HUES64 (cell line): ENCODE measurements around the gene RBFOX2.
A peak's percentile ranks its signal among the peaks of the same experiment; 100 is the strongest.
"Not testable (repeated sequence)": the region's sequence is repeated elsewhere in the genome, so short reads cannot be mapped to it uniquely, and the experiment has no call there.

Experiments
- H3K27ac ChIP-seq: 2 replicates; pipeline ENCODE4 v1.7.0; 2013; ENCODE audit warnings: low read depth, low read length, inconsistent platforms
- H3K27me3 ChIP-seq: 2 replicates; pipeline ENCODE4 v1.6.1; 2013; ENCODE audit warnings: mild to moderate bottlenecking, low read length; ENCODE audit not compliant: insufficient read depth
- H3K36me3 ChIP-seq: 2 replicates; pipeline ENCODE4 v1.6.1; 2013; ENCODE audit warnings: mild to moderate bottlenecking, low read length; ENCODE audit not compliant: insufficient read depth
- H3K4me1 ChIP-seq: 2 replicates; pipeline ENCODE4 v1.6.1; 2013; ENCODE audit warnings: mild to moderate bottlenecking, low read length, moderate library complexity; ENCODE audit not compliant: insufficient read depth
- H3K4me3 ChIP-seq: 2 replicates; pipeline ENCODE4 v1.5.1; 2013; ENCODE audit warnings: mild to moderate bottlenecking, low read length, moderate library complexity
- H3K9ac ChIP-seq: 2 replicates; pipeline ENCODE4 v1.6.1; 2013; ENCODE audit warnings: mild to moderate bottlenecking, low read depth, low read length
- H3K9me3 ChIP-seq: 2 replicates; pipeline ENCODE4 v1.6.1; 2013; ENCODE audit warnings: low read depth, low read length; ENCODE audit not compliant: insufficient read depth
- WGBS: fragments of 150-250, 120-280 bp; methylation state at CpG from one replicate; pipeline ENCODE4 v1.1.7; 2013; ENCODE audit warnings: missing lambda C conversion rate; 5-methylcytosine and 5-hydroxymethylcytosine counted together

RBFOX2 gene

DNA sequence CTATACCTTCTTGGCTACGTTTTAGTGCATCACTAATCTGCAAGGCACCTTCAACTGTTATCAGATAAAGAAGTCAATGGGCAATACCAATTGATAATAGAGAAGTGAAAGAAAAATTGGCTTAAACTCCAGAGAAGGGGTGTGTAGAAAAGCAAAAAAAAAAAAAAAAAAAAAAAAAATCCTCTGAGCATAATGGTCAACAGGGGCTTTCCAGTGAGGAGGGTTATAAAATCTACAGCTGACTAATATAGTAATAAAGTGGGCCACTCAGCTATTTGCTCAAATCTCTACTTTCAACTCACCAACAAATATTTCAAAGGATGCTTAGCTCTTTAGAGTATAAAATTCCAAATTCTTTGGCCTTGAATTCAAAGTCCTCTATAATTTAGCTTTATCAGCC, 233.1 kb downstream of the RBFOX2 start:
- Histone ChIP-seq H3K9me3 (peaks cover 4% of the 10 kb centered on the region; the same call in 1 of the 2 replicates), H3K9ac (no peak overlapping the region), H3K27me3 (no peaks in the 10 kb centered on the region), H3K36me3 (peaks cover 10% of the 10 kb centered on the region; the same call in 1 of the 2 replicates), H3K27ac (no peak overlapping the region), H3K4me3 (no peak overlapping the region), H3K4me1 (no peaks in the 10 kb centered on the region)
- 81% methylated on average over 1 of the region's 1 CpG for WGBS

DNA sequence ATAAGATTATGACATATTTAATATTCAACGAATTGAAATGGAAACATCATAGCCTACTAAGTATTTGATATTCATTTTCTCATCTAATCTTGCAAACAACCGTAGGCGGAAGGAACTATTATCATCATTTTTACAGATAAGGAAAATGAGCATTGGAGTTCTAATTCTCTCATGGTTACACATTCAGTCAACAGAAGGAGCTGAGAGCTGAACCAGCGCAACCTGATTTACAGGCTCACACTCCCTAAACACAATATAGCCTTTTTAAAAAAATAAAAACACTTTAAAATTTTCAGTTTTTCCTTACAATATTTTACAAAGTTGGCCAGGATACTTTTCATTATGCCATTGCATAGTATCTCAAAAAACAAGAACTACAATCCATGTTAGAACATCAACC, 236.1 kb downstream of the RBFOX2 start:
- H3K4me1 ChIP-seq = no peaks in the 10 kb centered on the region
- no peaks in the 10 kb centered on the region for H3K27me3 ChIP-seq
- H3K9me3 ChIP-seq = peaks cover 4% of the 10 kb centered on the region; the same call in 1 of the 2 replicates
- H3K4me3 ChIP-seq = no peak overlapping the region
- H3K9ac ChIP-seq = no peak overlapping the region
- 98% methylated on average over 3 of the region's 4 CpGs for whole genome bisulfite sequencing
- H3K27ac ChIP-seq = no peak overlapping the region
- peaks cover 16% of the 10 kb centered on the region for H3K36me3 ChIP-seq

DNA sequence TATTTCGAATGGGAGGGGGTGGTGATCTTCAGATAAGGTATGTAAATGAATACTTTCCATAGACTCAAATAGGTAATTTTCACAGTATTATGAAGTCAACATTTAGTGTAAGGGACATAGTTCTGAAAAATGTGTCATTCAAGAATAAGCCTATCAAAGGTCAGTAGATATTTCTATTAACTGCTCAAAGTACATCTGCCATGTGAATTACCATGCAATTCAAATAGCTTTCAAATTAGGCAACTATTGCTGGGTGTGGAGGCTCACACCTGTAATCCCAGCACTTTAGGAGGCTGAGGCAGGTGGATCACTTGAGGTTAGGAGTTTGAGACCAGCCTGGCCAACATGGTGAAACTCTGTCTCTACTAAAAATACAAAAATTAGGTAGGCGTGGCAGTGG, 236.8 kb downstream of the RBFOX2 start:
- 93% methylated on average over 1 of the region's 2 CpGs for WGBS
- not testable (repeated sequence) for H3K9me3 ChIP-seq, H3K4me1 ChIP-seq, H3K4me3 ChIP-seq, H3K27ac ChIP-seq, H3K9ac ChIP-seq, H3K27me3 ChIP-seq
- H3K36me3 ChIP-seq = peaks cover 13% of the 10 kb centered on the region

DNA sequence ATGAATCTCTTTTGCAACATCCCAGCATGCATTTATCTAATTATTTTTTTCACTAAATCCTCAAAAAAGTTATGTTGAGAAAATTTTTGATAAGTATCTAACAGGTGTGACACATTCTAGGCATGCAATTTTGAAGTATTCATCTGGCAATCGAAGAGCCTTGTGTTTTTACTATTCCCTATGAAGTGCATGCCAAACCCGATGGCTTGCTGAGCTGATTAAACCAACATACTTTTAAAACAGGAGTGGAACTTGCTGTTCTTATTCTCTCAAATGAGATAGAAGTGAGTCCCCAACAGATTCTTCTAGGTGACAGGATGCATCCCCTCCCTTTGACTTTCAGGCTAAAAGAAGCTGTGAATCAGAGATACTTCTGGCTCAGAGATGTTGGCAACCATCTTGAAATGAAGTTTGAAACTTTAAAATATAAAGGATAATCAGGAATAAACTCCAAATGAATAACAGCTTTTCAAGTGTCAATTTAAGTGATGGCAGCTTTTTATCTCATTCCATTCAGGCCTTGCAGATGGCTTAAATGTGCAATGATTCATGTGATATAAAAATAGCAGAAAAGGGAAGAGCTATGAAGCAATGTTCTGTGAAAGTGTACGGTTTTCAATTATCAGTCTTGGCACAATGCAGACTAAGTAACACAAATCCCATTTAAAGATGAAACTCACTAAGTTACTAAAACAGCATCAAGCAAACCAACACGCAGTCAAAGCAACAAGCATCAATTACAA, 243.3 kb downstream of the RBFOX2 start:
- H3K4me1 ChIP-seq = peaks cover 7% of the 10 kb centered on the region; the same call in 1 of the 2 replicates
- no peak overlapping the region for H3K27ac ChIP-seq
- H3K27me3 ChIP-seq = no peaks in the 10 kb centered on the region
- no peak overlapping the region for H3K9ac ChIP-seq
- H3K9me3 ChIP-seq = no peaks in the 10 kb centered on the region
- peaks cover 22% of the 10 kb centered on the region for H3K36me3 ChIP-seq
- 95% methylated on average over 4 of the region's 4 CpGs for WGBS
- no peak overlapping the region for H3K4me3 ChIP-seq

DNA sequence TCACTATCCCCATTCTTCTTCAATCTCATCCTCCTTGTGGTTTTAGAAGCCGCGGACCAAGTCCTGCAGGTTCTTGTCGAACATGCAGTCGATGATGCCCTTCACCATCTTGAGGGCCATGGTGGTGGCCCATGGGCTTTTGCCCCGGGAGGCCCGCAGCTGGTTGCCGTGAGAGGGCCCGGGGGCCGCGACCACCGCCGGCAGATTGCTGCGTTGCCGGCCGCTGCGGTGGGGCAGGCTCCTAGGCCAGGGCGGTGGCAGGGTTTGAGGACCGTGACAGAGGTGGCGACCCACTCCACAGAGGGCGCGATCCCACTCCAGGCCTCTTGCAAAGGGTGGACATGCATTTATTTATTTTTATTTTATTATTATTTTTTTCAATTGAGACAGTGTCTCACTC, 244.0 kb downstream of the RBFOX2 start:
- H3K9ac ChIP-seq = no peak overlapping the region
- no peak overlapping the region for H3K27ac ChIP-seq
- H3K36me3 ChIP-seq = peaks cover 27% of the 10 kb centered on the region
- WGBS = 96% methylated on average over 19 of the region's 21 CpGs
- no peaks in the 10 kb centered on the region for H3K27me3 ChIP-seq
- peaks cover 7% of the 10 kb centered on the region; the same call in 1 of the 2 replicates for H3K4me1 ChIP-seq
- no peaks in the 10 kb centered on the region for H3K9me3 ChIP-seq
- no peak overlapping the region for H3K4me3 ChIP-seq

DNA sequence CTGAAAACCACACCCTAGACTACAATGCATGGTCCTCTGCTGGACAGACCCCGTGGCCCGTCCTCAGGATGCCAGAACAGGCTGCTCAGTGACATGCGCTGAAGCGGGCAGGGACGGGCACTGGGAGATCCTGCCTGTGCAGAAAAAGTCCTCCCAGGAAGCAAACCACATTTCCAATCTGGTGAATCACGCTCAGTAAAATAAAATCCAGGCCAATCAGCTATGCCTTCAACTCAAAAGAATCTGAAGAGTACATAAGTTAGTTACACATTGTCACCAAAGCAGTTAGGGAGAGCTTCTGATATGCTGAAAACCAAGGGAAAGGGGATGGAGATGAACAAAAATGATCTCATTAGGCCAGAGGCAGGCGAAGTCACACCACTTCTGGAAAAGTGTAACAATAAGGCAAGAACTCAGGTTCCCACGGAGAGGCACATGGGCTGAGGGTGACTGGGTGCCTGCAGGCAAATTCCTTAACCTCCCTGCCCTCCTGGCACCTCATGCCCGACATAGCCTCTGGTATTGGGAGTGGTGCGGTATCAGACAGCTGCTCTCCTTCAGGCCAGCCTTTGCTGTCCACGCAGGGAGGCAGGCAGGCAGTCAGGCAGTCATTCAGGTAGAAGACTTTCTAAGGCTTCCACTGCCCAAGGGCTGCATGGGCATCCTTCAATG, 244.5 kb downstream of the RBFOX2 start:
- Histone ChIP-seq H3K4me3 (no peak overlapping the region), H3K9me3 (no peaks in the 10 kb centered on the region), H3K4me1 (peaks cover 7% of the 10 kb centered on the region; the same call in 1 of the 2 replicates), H3K36me3 (peaks cover 27% of the 10 kb centered on the region), H3K27me3 (no peaks in the 10 kb centered on the region), H3K9ac (no peak overlapping the region), H3K27ac (no peak overlapping the region)
- 91% methylated on average over 11 of the region's 11 CpGs for WGBS

DNA sequence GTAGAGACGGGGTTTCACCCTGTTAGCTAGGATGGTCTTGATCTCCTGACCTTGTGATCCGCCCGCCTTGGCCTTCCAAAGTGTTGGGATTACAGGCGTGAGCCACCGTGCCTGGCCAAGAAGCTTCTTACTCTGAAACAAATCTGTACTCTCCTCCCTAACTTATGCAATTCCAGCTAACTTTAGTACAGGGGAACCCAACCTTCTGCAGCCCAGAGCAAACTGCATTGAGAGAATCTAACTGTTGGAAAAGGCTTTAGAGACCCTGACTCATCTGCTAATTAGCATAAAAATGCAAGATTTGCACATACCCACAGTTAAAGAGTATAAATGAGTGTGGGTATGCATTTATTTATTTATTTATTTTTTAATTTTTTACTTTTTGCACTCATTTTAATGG, 246.1 kb downstream of the RBFOX2 start:
- H3K4me1 ChIP-seq = peaks cover 7% of the 10 kb centered on the region; the same call in 1 of the 2 replicates
- H3K4me3 ChIP-seq = no peak overlapping the region
- no peak overlapping the region for H3K27ac ChIP-seq
- 80% methylated on average over 5 of the region's 5 CpGs for WGBS
- no peak overlapping the region for H3K9ac ChIP-seq
- H3K9me3 ChIP-seq = no peaks in the 10 kb centered on the region
- H3K27me3 ChIP-seq = no peaks in the 10 kb centered on the region
- peaks cover 20% of the 10 kb centered on the region for H3K36me3 ChIP-seq

DNA sequence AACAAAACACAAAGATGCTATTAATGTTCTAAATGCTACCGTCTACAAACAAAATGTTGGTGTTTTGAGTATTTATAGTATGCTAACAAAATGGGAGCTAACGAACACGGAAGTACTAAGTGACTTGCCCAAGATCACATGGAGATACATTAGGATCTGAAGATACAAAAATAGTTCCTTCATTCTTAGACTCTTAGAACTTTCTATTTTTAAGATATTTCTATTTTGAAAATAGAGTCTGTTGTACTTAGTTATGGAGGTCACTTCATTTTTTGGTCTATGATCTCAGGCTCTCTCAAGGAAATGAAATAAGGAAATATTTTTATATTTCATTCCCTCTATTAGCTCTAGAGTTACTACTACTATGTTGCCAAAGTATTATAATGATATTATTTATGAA, 246.7 kb downstream of the RBFOX2 start:
- Histone ChIP-seq H3K9me3 (no peaks in the 10 kb centered on the region), H3K9ac (no peak overlapping the region), H3K27ac (no peak overlapping the region), H3K36me3 (peaks cover 20% of the 10 kb centered on the region), H3K27me3 (no peaks in the 10 kb centered on the region), H3K4me1 (peaks cover 7% of the 10 kb centered on the region; the same call in 1 of the 2 replicates), H3K4me3 (no peak overlapping the region)
- 97% methylated on average over 3 of the region's 3 CpGs for WGBS

DNA sequence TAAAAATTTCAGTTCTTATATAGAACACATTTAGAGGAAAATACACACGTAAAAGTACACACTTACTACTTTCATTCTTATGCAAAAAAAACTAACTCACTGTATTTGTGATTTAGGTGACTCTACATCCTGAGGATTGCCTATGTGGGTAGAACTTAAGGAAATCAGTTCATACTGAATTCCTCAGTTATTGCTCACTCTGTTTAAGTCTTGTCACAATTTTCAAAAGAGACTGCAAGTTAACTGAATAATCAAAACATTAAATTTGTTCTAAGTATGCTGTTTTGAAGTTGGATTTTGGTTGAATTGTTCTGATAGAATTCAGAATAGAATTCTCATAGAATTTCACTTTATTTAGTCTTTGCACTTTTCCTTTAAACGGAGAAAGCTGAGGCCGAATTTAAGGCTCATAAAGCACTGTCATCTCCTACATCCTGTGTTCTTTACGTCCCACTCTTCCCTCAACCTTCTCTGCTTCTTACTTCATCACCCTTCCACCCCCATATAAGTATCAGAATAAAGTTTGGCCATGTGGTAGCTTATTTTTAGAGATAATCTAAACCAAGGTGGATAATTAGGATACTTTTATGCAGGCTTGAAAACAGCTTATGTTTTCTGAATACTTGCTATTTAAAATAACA, 251.2 kb downstream of the RBFOX2 start:
- Histone ChIP-seq H3K4me3 (no peak overlapping the region), H3K9ac (no peak overlapping the region)
- 82% methylated on average over 3 of the region's 4 CpGs for WGBS

DNA sequence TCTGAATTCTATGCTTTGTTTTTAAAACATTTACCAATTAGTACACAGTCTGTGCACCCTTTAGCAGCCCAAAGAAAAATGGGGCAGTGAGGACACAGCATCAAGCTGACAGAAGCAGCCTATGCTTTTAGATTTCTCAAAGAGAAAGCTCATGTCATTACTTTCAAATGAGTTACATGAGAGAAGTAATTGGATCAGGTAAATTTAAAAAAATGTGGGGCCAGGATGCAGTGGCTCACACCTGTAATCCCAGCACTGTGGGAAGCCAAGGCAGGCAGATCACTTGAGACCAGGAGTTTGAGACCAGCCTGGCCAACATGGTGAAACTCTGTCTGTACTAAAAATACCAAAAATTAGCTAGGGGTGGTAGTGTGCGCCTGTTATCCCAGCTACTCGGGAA, 253.3 kb downstream of the RBFOX2 start:
- peaks cover 5% of the 10 kb centered on the region; the same call in 1 of the 2 replicates for H3K36me3 ChIP-seq
- H3K4me1 ChIP-seq = peaks cover 10% of the 10 kb centered on the region
- H3K4me3 ChIP-seq = no peak overlapping the region
- peak overlapping the region; percentile 9; the same call in 1 of the 2 replicates for H3K27ac ChIP-seq
- H3K9me3 ChIP-seq = no peaks in the 10 kb centered on the region
- no peaks in the 10 kb centered on the region for H3K27me3 ChIP-seq
- no peak overlapping the region for H3K9ac ChIP-seq
- 89% methylated on average over 2 of the region's 2 CpGs for WGBS

More for the DNA sequence above, 251.2 kb downstream of the RBFOX2 start:
- Histone ChIP-seq H3K36me3 (peaks cover 20% of the 10 kb centered on the region), H3K9me3 (no peaks in the 10 kb centered on the region), H3K27me3 (no peaks in the 10 kb centered on the region), H3K4me1 (peaks cover 12% of the 10 kb centered on the region), H3K27ac (no peak overlapping the region)

DNA sequence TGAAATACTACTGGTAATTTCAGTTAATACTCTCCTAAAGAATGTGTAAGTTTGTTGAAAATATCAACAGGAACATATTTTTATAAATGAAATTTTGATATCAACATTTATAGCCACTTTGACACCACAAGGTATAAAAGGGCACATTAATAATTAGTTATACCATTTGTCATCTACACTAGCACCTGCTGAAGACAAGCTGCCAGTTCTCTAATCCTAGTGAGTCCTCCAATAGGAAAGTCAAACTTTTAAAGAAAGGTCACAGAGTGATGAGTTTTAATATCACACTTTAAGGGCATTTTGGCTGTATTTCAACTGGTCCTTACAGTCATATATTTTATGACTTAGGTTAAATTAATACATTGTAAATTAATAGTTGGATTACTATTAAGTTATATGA, 258.6 kb downstream of the RBFOX2 start:
- Histone ChIP-seq H3K9me3 (no peaks in the 10 kb centered on the region), H3K4me3 (no peak overlapping the region), H3K27me3 (no peaks in the 10 kb centered on the region), H3K27ac (no peak overlapping the region), H3K36me3 (0 out of 2 replicates have a peak, but pooled peaks cover 4% of the 10 kb centered on the region), H3K4me1 (peaks cover 17% of the 10 kb centered on the region), H3K9ac (no peak overlapping the region)
